Activated T-cell treated with anti-CD3 and anti-CD28 coated beads, Interleukin-2, amount 50 U/mL, for 48 hours (primary cell): ENCODE measurements around the gene GGA3.
"Not testable (repeated sequence)": the region's sequence is repeated elsewhere in the genome, so short reads cannot be mapped to it uniquely, and the experiment has no call there.

Source experiments
- DNase-seq, 2 experiments: peaks; one replicate each; pipeline ENCODE4 v3.0.0-alpha.2; 2020

GGA3 gene

DNA sequence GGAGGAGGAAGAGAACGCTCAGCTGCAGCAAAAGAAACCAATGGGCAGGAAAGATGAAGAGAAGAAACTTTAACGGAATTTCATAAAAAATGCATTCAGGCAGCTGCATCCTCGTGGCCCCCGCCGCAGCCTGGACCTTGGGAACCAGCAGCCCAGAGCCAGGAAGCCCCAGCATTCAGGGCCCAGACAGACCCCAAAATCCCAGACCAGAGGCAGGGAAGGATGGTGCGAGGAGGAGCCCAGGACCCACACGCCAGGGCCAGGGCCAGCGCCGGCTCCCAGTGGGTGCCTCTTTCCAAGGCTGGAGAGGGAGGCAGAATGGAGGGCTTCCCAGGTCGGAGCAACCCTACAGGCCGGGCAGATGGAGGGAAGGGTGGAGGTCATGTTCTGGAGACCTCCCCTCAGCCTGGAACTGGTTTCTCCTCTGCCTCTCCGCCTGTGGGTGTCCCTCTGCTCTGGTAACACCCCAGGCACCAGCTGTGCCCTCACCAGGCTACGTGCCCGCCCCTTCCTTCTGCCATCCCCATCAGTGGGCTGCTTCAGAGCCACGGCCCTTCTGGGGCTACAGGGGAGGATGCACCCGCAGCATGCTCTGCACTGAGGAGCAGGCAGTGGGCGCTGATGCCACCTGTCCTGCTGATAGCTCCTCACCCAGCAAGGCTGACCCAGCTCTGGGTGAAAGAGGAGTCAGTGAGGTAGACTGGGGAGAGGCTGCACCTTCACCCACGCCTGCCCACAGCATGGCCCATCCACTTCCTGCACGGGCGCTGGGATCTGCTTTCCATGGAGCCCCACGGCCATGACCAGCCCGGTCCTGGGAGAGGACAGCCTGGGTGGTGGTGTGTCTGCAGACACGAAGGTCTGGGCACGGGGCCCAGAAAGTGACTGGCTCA lies 10.8 kb upstream of the GGA3 start:
- DNase-seq: peak; percentile 48 to 53

DNA sequence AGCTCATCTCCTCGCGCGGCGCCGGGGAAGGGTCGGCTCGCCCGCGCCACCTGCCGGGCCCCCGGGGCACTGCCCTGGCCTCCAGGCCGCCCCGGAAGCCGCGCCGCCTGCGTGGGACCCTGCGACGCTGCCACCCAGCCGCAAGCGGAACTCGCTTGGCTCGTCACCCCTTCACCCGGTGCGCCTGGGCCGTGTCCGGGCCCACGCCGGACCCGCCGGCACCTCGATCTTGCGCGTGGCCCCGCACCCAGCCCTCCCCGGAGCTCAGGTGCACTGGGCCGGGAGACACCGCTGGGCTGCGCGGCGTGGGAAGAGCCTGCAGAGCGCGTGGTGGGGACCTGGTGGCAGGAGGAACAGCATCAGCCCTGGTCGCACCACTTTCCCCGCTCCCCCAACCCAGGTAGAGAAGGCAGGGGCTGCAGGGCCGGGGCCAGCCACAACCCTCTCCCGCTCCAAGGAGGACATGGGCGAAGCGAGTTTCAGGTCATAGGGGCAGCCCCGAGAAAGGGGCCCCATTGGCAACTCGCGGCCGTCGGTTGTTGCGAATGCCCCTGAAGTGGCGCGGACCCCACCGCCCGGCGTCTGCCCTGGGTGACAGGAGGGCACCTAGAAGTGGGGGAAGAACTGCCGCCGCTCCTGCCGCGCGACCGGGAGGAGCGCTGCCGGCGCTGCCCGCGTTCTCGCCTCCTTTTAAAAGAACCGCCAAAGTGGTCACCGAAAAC lies 10.0 kb upstream of the GGA3 start:
- DNase-seq: peak; percentile 89 to 94

DNA sequence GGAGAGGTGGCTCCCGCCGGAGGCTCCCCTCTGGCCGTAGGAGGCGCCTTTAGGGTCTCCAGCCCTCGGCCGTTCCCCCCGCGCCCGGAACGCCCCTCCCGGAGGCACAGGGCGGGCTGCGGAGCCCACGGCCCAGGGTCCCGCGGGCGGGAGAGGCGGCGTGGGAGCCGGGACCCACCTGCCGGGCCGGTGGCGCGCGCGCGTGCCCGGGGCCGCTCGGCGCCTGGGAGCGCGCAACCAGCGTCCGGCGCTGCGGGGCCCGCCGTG lies 9.5 kb upstream of the GGA3 start, which contains the start of gene MIF4GD:
Gene MIF4GD, minus strand, starts transcription at position 266 of the 267 bp plus-strand sequence. CDS start 1,036 bp downstream, outside the sequence.
- DNase-seq: no peak

DNA sequence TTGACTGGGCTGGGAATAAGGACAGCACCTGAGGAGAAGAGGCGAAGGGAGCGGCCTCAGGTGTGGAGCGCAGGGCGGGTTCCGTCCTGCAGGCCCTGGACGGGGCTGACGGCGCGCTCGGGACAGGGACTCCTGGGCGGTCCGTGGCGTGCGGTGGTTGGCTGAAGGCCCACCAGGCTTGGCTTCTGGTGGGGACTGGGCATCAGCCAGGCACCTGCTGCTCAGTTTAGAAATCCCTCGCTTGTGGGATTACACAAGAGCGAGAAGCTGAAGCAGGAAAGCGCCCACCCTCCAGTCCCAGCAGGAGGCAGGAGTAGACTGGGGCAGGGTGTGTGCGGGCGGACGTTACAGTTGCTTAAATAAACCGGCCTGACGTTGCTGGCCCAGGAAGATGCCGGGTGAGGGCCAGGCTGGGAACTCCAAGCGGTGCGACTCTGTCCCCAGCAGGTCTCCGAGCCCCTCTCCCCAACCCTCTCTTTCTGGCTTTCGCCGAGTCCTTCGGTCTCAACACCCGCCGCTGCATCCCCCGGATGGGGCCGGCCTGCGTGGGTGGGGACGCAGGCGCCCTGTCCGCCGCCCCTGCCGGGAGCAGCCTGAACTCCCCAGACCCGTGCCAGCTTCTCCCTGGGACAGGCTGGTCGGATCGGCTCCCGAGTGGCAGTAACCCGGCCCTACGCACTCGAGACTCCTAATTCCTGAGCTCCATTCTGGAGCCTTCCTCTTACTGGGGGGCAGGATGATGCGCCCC lies 9.0 kb upstream of the GGA3 start:
- DNase-seq: peak; percentile 82 to 85

DNA sequence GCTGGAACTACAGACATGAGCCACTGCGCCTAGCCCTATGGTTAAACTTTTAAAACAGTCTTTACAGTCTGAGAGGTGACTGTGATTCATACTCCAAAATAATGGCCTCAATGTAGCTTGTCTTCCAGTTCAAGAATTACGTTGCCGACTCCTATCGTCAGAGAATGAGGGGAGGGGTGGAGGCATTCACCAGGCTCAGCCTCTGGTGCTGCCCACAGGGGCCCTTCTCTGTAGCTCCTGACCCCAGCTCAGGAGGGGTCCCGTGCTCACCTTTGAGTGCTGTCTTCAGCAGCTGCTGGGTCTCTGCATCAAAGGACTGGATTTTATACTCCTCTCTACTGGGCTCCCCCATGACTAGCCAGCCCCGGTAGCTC lies 8.4 kb upstream of the GGA3 start:
- no peak for DNase-seq

DNA sequence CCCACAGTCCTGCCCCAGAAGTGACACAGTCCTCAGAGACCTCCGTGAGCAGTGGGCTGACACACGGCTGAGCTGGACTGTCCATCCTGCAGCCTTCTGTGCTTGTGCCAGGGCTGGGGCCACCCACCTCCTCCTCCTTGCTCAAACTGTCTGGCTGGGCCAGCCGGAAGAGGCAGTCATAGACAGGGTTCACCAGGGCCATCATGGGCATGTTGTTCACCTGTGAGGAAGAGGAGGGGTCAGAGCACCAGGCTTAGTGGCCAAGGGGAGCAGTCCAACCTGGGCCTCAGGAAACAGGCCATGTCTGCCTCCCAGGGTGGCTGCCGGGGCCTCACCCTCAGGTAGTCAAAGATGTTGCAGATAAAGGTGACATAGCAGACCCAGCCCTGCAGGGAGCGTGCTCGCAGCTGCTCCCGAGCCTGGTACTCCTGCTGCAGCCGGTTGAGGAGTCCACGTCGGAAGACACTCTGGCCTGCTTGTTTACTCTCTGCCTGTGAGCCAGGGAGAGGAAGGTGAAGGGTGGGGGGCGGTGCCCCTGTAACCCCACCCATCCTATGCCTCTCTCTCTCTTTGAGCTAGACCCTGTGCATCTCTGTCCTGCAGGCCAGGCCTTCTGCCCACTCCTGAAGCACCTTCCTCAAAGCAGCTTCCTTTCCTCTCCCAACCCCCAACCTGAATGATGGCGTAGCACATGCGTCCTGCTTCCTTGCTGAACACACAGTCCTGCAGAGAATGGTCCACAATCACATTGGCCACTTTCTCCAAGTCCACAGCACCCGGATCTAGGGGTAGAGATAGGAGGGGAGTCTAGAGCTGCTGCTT lies 6.2 kb upstream of the GGA3 start:
- DNase-seq: peak in 1 of 2 experiments; percentile 28

DNA sequence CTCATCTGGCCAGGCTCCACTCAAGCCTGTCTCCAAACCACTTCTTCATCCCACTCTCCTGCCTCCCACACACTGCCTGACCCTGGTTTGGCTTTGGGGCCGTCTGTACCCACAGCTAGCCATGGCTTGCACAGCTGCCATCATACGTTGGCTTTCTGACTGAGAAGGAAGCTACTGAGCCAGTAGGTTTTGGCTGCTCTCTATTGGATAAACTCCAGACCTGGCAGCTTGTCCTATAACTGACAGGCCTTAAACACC lies 5.7 kb upstream of the GGA3 start:
- no peak for DNase-seq

DNA sequence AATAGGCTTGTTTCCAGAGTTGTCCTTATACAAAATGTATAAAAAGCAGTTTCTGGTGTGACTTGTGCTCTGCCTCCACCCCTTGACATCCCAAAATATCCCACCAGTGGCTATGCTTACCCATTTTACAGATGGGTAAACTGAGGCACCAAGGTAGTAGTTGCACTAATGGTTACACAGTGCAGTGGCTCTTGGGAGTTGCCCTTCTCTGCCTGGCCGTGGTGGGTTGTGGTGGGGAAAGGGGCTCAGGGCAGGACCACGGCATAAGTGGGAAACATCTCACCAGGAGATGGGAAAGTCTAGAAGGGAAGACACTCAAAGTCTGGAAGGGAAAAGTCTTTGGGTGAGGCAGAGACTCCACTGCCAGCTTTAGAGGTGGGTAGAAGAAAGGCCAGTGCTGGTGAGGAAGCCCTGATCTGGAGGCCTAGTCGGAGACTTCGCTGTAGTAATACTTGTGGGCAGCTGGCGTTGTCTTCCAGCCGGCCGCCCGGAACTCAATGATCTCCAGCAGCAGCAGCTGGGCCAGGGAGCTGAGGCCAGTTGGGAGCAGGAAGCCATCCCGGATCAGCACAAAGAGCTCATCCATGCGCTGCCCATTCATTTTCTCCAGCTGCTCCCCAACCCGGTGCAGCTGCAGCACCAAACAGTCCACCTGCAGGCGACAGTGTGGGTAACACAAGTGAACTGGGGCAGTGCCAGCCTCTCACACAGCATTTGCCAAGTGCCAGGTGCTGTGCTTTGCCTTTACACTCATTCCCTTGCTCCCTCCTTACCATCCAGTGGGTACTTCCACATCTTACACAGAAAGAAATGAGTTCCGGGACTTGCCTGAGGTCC lies 5.1 kb upstream of the GGA3 start:
- no peak for DNase-seq

DNA sequence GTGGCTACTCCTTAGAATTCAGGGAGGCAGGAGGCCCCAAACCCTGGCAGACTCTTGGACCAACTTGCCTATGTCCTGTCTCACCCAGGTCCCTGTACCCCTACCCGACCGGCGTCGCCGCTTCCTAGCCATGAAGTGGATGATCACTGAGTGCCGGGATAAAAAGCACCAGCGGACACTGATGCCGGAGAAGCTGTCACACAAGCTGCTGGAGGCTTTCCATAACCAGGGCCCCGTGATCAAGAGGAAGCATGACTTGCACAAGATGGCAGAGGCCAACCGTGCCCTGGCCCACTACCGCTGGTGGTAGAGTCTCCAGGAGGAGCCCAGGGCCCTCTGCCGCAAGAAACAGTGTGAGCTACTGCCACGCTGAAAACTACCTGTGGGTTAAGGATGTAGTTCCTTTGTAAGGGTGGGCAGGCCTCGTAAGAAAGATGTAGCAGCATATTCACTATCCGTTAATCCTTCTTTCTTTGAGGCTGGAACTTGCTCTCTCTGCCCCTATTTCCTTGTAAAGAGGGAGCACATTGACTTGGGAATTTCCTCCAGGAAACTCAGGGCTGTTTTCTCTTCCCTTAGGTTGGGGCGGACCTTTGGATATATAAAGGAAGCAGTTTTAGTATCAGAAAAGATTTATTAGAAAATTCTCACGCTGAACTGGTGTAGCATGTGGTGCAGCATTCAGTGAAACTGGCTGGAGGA lies 4.4 kb upstream of the GGA3 start:
- DNase-seq: no peak

DNA sequence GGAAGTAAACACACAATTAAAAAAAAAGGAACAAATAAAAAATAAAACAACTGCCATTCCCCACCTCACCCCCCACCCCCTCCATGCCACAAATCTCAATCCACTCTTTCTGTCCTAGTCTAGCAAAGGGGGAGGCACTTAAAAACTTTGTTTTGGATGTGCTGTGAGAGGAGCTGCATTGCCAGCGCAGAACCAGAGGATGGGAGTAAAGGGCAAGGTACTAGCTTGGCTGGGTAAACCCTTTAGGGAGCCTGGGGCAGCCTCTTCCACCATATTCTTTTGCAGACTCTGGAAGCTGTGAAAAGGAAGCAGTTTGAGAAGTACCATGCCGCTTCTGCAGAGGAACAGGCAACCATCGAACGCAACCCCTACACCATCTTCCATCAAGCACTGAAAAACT lies 1.6 kb upstream of the GGA3 start:
- DNase-seq: no peak

DNA sequence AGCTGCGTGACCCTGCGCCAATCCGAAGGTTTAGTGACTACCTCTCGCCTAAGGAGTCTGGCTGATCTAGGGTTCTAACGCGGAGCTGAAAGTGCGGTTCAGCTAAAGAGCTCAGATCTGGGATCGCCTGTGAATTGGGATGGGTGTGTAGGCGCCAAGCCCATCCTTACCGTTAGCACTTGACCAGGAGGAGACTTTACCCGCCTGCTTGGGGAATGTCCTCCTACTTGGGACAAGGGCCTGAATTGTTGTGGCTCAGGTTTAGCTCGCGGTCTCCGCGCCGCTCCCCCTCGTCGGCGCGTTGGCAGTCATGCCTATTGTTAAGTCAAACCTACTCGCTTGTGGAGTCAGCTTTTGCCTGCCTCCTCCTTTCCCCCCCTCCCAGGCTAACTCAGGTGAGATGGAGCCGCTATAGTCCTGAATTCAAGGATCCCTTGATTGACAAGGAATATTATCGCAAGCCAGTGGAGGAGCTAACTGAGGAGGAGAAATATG lies 753 bp upstream of the GGA3 start:
- peak; percentile 52 to 53 for DNase-seq

DNA sequence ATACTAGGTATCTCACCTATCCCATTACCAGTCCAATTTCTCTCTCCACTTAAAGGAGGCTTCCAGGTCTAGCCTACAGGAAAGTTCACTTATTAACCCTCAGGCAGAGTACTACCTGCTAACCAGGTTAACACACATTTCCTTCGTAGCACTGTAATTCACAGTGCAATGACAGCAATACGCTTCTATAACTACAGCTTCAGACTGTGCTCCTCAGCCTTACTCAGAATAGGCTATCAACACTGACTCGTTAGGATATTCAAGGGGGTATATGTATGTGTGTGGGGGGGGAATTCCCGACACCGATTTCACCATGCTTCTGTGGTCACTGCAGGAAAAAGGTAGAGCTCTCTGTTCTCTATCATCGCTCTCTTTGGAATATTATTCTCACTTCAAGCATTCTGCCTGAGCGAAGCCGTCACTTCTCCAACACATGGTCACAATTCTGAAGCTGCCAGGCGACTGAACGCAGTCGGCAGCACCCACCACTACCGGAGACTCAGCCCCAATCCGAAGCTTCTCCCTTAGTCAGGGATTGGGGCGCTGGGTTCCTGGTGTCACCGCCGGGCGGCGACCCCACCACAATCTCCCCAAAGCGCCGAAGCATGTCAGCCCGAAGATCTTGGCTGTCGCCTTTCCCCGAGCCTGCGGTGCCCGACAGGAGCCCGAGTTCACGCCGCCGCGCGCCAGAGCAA lies 618 bp downstream of the GGA3 start:
- DNase-seq: no peak

DNA sequence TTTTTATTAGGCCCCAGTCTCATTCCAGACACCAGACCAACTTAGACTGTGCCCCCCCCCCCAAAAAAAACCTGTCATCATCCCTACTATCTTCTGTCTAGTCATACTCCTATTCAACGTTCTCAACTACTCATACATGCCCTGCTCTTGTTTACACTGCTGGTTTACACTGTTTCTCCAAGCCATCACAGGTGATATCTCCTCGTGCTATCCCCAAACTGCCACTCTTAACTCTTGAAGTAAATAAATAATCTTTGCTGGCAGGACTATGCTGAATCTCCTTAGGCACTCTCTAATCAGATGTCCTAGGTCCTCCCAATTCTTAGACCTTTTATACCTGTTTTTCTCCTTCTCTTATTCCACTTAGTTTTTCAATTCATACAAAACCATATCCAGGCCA lies 4.2 kb downstream of the GGA3 start:
- DNase-seq: not testable (repeated sequence)

DNA sequence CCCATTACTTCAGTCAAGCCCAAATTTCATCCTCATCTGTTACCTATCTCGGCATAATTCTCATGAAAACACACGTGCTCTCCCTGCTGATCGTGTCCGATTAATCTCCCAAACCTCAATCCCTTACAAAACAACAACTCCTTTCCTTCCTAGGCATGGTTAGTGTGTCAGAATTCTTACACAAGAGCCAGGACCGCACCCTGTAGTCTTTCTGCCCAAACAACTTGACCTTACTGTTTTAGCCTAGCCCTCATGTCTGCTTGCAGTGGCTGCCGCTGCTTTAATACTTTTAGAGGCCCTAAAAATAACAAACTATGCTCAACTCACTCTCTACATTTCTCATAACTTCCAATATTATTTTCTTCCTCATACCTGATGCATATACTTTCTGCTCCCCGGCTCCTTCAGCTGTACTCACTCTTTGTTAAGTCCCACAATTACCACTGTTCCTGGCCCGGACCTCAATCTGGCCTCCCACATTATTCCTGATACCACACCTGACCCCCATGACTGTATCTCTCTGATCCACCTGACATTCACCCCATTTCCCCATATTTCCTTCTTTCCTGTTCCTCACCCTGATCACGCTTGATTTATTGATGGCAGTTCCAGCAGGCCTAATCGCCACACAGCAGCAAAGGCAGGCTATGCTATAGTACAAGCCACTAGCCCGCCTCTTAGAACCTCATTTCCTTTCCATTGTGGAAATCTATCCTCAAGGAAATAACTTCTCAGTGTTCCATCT lies 5.3 kb downstream of the GGA3 start:
- not testable (repeated sequence) for DNase-seq

DNA sequence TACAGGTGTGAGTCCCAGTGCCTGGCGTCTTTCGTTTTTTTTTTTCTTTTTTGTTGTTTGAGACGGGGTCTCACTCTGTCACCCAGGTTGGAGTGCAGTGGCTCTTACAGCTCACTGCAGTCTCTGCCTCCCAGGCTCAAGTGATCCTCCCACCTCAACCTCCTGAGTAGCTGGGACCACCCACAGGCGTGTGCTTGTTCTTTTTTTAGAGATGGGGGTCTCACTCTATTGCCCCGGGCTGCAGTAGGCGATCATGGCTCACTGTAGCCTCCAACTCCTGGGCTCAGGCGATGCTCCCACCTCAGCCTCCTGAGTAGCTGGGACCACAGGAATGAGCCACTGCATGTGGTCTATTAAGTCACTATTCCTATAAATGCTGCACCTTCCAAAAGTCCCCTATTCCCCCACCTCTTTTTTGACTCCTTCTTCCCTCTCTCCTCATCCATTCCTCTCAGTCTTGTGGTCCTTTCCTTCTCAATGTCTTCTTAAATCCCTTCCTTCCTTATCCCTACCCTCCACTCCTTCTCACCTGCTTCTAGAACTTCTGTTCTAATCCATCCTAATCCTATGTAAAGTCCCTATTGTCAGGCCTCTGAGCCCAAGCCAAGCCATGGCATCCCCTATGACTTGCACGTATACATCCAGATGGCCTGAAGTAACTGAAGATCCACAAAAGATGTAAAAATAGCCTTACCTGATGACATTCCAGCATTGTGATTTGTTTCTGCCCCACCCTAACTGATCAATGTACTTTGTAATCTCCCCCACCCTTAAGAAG lies 9.2 kb downstream of the GGA3 start:
- DNase-seq: no peak

DNA sequence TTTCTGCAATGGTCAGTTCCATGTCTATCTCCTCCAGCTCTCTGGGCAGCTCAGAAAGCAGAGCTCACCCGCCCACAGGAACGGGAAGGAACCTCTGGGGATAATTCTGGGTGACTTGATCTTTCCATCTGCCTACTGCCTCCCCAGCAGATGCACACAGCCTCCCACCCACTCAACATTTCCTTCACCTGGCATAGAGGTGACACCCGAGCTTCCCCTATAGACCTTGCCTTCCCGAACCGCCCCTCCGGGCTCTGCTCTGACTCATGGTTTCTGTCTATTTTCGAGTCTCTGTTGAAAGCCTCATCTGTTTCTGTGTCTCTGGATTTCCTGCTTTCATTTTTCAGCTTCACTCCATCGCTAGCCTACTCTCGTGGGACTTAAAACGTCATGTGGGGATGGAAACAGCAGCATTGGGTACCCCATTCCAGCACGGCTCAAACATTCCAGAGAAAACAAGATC lies 11.4 kb downstream of the GGA3 start:
- DNase-seq: peak; percentile 88

DNA sequence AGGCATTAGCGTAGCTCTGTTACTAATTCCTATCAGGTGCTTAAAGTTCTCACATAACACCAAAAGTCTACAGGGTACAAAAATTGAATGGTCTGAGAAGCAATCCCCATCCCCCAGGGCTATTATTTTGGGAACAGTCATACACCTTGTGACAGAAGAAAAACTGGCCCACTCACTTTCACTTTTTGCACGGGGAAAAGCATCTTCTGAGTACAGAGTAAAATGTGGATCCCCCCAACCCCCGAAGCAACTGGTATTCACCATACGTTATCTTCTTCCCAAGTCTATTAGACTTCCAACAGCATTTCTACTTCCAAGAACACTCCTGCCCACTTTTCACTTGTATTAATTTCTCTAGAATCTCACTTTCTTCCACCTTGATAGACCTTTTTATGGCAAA lies 11.8 kb downstream of the GGA3 start:
- no peak for DNase-seq

DNA sequence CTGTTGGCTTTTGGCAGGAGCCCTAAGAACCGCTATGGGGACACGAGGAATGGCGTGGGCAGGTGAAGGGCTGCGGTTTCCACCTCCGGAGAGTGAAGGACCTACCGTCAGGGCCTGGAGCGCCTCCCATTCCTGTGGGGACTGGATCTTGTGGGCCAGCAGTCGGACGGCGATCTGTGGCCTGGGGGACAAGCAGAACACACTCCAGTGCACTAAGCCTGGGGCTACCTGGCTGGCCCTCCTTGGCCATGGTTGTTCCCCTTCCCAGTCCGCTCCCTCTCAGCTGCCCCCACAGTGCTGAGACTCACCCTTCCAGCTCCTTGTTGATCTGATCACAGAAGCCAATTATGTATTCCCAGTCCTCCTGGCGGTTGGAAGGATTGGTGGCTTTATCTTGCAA lies 15.0 kb downstream of the GGA3 start:
- no peak for DNase-seq

DNA sequence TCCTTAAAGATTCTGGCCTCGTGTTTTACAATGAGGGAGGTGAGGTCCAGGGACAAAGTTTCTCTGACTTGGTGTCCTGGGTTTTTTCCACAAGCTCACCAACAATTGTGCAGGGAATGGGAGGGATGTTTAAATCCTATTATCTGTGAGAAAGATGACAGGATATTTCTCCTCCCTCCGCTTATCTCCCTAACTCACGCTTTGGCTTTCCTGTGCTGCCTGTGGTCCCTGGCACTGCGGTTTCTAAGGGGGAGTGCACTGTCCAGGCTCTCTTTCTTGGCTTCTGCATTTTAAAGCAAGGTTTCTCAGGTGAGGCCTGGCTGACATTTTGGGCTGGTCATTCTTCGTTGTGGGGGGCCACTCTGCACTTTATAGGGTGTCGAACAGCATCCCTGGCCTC lies 16.4 kb downstream of the GGA3 start:
- DNase-seq: no peak
